Measurements from ENCODE around the gene SHISA5. TPM values are rescaled to one million over a fixed set of nuclear protein-coding genes. Genes with fewer than 3 reads are reported as not detected.

SHISA5 gene
- total RNA-seq, 1 donor from 2014 or later = 188 TPM

GRCh38 chr3:48502728-48503168, 1.2 kb downstream of the SHISA5 start:
- peaks cover 2% of the 10 kb centered on the region for H3K9me3 Mint-ChIP-seq (ENCODE audit: low read depth)
- H3K36me3 Mint-ChIP-seq (ENCODE audit: low read depth) = peaks cover 4% of the 10 kb centered on the region
- H3K4me3 Mint-ChIP-seq (ENCODE audit: unreplicated experiment) = peak overlapping the region; percentile 78
- no peak for DNase-seq (ENCODE audit: low spot score)
- TF ChIP-seq CTCF (IDR thresholded peaks at IDR 0.05) = no peak
- H3K4me1 Mint-ChIP-seq (ENCODE audit: low read depth) = peaks cover 36% of the 10 kb centered on the region
- H3K27ac Mint-ChIP-seq (ENCODE audit: unreplicated experiment) = no peak overlapping the region
- no peaks in the 10 kb centered on the region for H3K27me3 Mint-ChIP-seq (ENCODE audit: low read depth)

GRCh38 chr3:48502121-48502520, 1.9 kb downstream of the SHISA5 start:
- H3K9me3 Mint-ChIP-seq (ENCODE audit: low read depth) = peaks cover 2% of the 10 kb centered on the region
- H3K4me1 Mint-ChIP-seq (ENCODE audit: low read depth) = peaks cover 30% of the 10 kb centered on the region
- H3K36me3 Mint-ChIP-seq (ENCODE audit: low read depth) = peaks cover 7% of the 10 kb centered on the region
- H3K27me3 Mint-ChIP-seq (ENCODE audit: low read depth) = no peaks in the 10 kb centered on the region
- peak overlapping the region; percentile 22 for H3K27ac Mint-ChIP-seq (ENCODE audit: unreplicated experiment)
- DNase-seq (ENCODE audit: low spot score) = no peak
- H3K4me3 Mint-ChIP-seq (ENCODE audit: unreplicated experiment) = no peak overlapping the region
- TF ChIP-seq CTCF (IDR thresholded peaks at IDR 0.05) = no peak

- peaks cover 7% of the 10 kb centered on the region for H3K36me3 Mint-ChIP-seq (ENCODE audit: low read depth)
- no peak overlapping the region for H3K27ac Mint-ChIP-seq (ENCODE audit: unreplicated experiment)
- no peak for TF ChIP-seq CTCF (IDR thresholded peaks at IDR 0.05)
- no peaks in the 10 kb centered on the region for H3K27me3 Mint-ChIP-seq (ENCODE audit: low read depth)
- H3K4me1 Mint-ChIP-seq (ENCODE audit: low read depth) = peaks cover 29% of the 10 kb centered on the region
- peaks cover 2% of the 10 kb centered on the region for H3K9me3 Mint-ChIP-seq (ENCODE audit: low read depth)
- peak; percentile 81 for DNase-seq (ENCODE audit: low spot score)
- no peak overlapping the region for H3K4me3 Mint-ChIP-seq (ENCODE audit: unreplicated experiment)
These were observed 2.8 kb downstream of the SHISA5 start for GRCh38 chr3:48501196-48501595.

- TF ChIP-seq CTCF (IDR thresholded peaks at IDR 0.05) = no peak
- no peak overlapping the region for H3K4me3 Mint-ChIP-seq (ENCODE audit: unreplicated experiment)
- no peak overlapping the region for H3K27ac Mint-ChIP-seq (ENCODE audit: unreplicated experiment)
- H3K36me3 Mint-ChIP-seq (ENCODE audit: low read depth) = peaks cover 7% of the 10 kb centered on the region
- H3K9me3 Mint-ChIP-seq (ENCODE audit: low read depth) = peaks cover 2% of the 10 kb centered on the region
- peaks cover 29% of the 10 kb centered on the region for H3K4me1 Mint-ChIP-seq (ENCODE audit: low read depth)
- peak; percentile 44 for DNase-seq (ENCODE audit: low spot score)
- no peaks in the 10 kb centered on the region for H3K27me3 Mint-ChIP-seq (ENCODE audit: low read depth)
These were observed 3.3 kb downstream of the SHISA5 start for GRCh38 chr3:48500656-48501055.

- H3K27me3 Mint-ChIP-seq (ENCODE audit: low read depth) = no peaks in the 10 kb centered on the region
- H3K36me3 Mint-ChIP-seq (ENCODE audit: low read depth) = peaks cover 12% of the 10 kb centered on the region
- no peak overlapping the region for H3K27ac Mint-ChIP-seq (ENCODE audit: unreplicated experiment)
- H3K4me3 Mint-ChIP-seq (ENCODE audit: unreplicated experiment) = no peak overlapping the region
- TF ChIP-seq CTCF (IDR thresholded peaks at IDR 0.05) = no peak
- peaks cover 2% of the 10 kb centered on the region for H3K9me3 Mint-ChIP-seq (ENCODE audit: low read depth)
- no peaks in the 10 kb centered on the region for H3K4me1 Mint-ChIP-seq (ENCODE audit: low read depth)
- DNase-seq (ENCODE audit: low spot score) = no peak
These were observed 10.8 kb downstream of the SHISA5 start for GRCh38 chr3:48493203-48493501.

Measured in chondrocyte (in vitro differentiated cells).